ENCODE measurements around the gene ARF3. TPM values are rescaled to one million over a fixed set of nuclear protein-coding genes. Genes with fewer than 3 reads are reported as not detected.

Gene ARF3
- polyA plus RNA-seq, 3 donors = 56.5 to 88.5 (median 58.4) TPM

DNA sequence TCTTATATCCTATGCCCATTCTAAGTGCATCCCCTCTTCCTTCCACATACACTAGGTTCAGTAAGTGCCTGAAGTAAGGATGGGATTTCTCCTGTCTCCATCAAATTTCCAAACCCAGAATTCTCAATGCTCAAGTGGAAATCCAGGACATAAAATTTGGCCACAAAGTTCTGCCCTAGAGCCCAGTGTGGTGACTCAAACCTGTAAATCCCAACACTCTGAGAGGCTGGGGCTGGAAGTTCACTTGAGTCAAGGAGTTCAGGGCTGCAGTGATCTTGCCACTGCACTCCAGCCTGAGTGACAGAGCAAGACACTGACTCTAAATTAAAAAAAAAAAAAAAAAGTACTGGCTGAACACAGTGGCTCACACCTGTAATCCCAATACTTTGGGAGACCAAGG is 4.5 kb upstream of the ARF3 start:
- Histone ChIP-seq H3K4me3 (replicated peaks in 1 of 3; ENCODE audit: low read depth in 2 of 3, low read length in 3 of 3) (no peak overlapping the region), H3K9me3 (replicated peaks in 1 of 2; ENCODE audit: control insufficient read depth in 1 of 2, insufficient read depth in 1 of 2, low read length in 2 of 2) (no peaks in the 10 kb centered on the region), H3K36me3 (replicated peaks in 1 of 2; ENCODE audit: control insufficient read depth in 1 of 2, insufficient read depth in 2 of 2, low read length in 2 of 2) (no peaks in the 10 kb centered on the region), H3K4me1 (ENCODE audit: control insufficient read depth in 1 of 2, insufficient read depth in 2 of 2, low read length in 2 of 2) (peaks cover 11 to 22% of the 10 kb centered on the region in 2 donors), H4K20me1 (ENCODE audit: insufficient read depth, low read length) (peaks cover 3% of the 10 kb centered on the region), H3K79me2 (ENCODE audit: insufficient read depth, low read length) (peaks cover 4% of the 10 kb centered on the region), H2AFZ (ENCODE audit: insufficient read depth, low read depth, low read length, poor library complexity, severe bottlenecking) (no peak overlapping the region), H3K27ac (ENCODE audit: low read depth in 1 of 2, low read length in 2 of 2) (no peak overlapping the region), H3K9ac (ENCODE audit: insufficient read depth, low read length, poor library complexity, severe bottlenecking) (no peak overlapping the region), H3K27me3 (ENCODE audit: control insufficient read depth in 2 of 2, insufficient read depth in 2 of 2, low read length in 2 of 2) (peaks cover 0 to 5% of the 10 kb centered on the region in 2 donors), H3K4me2 (replicated peaks; ENCODE audit: extremely low read depth, low read length, poor library complexity, severe bottlenecking) (no peak overlapping the region)
- intact Hi-C loops (cut with micrococcal nuclease) = no loop called here
- TF ChIP-seq, protein P1, sequence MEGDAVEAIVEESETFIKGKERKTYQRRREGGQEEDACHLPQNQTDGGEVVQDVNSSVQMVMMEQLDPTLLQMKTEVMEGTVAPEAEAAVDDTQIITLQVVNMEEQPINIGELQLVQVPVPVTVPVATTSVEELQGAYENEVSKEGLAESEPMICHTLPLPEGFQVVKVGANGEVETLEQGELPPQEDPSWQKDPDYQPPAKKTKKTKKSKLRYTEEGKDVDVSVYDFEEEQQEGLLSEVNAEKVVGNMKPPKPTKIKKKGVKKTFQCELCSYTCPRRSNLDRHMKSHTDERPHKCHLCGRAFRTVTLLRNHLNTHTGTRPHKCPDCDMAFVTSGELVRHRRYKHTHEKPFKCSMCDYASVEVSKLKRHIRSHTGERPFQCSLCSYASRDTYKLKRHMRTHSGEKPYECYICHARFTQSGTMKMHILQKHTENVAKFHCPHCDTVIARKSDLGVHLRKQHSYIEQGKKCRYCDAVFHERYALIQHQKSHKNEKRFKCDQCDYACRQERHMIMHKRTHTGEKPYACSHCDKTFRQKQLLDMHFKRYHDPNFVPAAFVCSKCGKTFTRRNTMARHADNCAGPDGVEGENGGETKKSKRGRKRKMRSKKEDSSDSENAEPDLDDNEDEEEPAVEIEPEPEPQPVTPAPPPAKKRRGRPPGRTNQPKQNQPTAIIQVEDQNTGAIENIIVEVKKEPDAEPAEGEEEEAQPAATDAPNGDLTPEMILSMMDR (IDR thresholded peaks at IDR 0.05) = no peak
- DNase-seq = no peak
- Mint-ChIP-seq H3K27me3 (ENCODE audit: low read depth in 3 of 3) (peaks cover 7 to 14% (median 13%) of the 10 kb centered on the region in 3 donors), H3K4me1 (peaks cover 18% of the 10 kb centered on the region), H3K4me3 (no peak overlapping the region), H3K9me3 (no peaks in the 10 kb centered on the region), H3K36me3 (no peaks in the 10 kb centered on the region), H3K27ac (no peak overlapping the region)

DNA sequence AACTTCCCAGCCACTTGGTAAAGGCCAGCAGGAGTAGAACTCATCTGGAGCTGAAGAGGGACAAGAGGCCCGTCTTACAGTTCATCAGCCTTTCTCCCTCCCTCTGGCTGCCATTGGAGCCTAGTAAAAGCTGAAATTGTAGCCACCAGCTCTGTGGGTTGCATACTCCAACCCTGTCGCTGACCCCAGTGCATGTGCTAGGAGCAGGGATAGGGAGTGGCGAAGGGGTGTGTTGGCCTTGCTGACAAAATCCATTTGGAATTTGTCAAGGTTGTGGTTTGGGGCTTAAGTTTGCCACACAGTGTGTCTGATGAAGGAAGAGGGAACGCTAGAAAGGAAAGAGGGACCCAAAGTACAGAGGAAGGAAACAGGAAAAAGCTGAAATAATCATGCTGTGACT is 4.0 kb upstream of the ARF3 start:
- no peaks in the 10 kb centered on the region for H3K9me3 ChIP-seq (replicated peaks in 1 of 2; ENCODE audit: control insufficient read depth in 1 of 2, insufficient read depth in 1 of 2, low read length in 2 of 2)
- no peak overlapping the region for H3K4me3 ChIP-seq (replicated peaks in 1 of 3; ENCODE audit: low read depth in 2 of 3, low read length in 3 of 3)
- no peak overlapping the region for H2AFZ ChIP-seq (ENCODE audit: insufficient read depth, low read depth, low read length, poor library complexity, severe bottlenecking)
- no peak overlapping the region for H3K27ac ChIP-seq (ENCODE audit: low read depth in 1 of 2, low read length in 2 of 2)
- H3K4me2 ChIP-seq (replicated peaks; ENCODE audit: extremely low read depth, low read length, poor library complexity, severe bottlenecking) = no peak overlapping the region
- Mint-ChIP-seq H3K36me3 (no peaks in the 10 kb centered on the region), H3K9me3 (peaks cover 0 to 2% (median 0%) of the 10 kb centered on the region in 7 donors), H3K4me1 (peaks cover 19% of the 10 kb centered on the region), H3K4me3 (no peak overlapping the region), H3K27me3 (ENCODE audit: low read depth in 3 of 3) (peaks cover 7 to 15% (median 14%) of the 10 kb centered on the region in 3 donors), H3K27ac (peak overlapping the region in 2 of 7 donors; percentile 38 to 70)
- peaks cover 9% of the 10 kb centered on the region for H3K79me2 ChIP-seq (ENCODE audit: insufficient read depth, low read length)
- H4K20me1 ChIP-seq (ENCODE audit: insufficient read depth, low read length) = peaks cover 8% of the 10 kb centered on the region
- TF ChIP-seq, protein P1 (IDR thresholded peaks at IDR 0.05) = no peak
- WGBS (ENCODE audit: insufficient coverage) = no CpG with 5 or more reads among the region's 4 CpGs
- H3K4me1 ChIP-seq (ENCODE audit: control insufficient read depth in 1 of 2, insufficient read depth in 2 of 2, low read length in 2 of 2) = peaks cover 12 to 22% of the 10 kb centered on the region in 2 donors
- intact Hi-C loops (cut with micrococcal nuclease) = no loop called here
- H3K27me3 ChIP-seq (ENCODE audit: control insufficient read depth in 2 of 2, insufficient read depth in 2 of 2, low read length in 2 of 2) = peaks cover 0 to 5% of the 10 kb centered on the region in 2 donors
- DNase-seq = no peak
- no peak overlapping the region for H3K9ac ChIP-seq (ENCODE audit: insufficient read depth, low read length, poor library complexity, severe bottlenecking)
- H3K36me3 ChIP-seq (replicated peaks in 1 of 2; ENCODE audit: control insufficient read depth in 1 of 2, insufficient read depth in 2 of 2, low read length in 2 of 2) = no peaks in the 10 kb centered on the region
